NCI-H187 (cell line): ENCODE data around the gene MICAL3.

ENCODE experiments used
- DNase-seq, 2 experiments: peaks; one replicate each; lab custom pipeline; 2025; lab: John Stamatoyannopoulos, UW

MICAL3 gene

DNA sequence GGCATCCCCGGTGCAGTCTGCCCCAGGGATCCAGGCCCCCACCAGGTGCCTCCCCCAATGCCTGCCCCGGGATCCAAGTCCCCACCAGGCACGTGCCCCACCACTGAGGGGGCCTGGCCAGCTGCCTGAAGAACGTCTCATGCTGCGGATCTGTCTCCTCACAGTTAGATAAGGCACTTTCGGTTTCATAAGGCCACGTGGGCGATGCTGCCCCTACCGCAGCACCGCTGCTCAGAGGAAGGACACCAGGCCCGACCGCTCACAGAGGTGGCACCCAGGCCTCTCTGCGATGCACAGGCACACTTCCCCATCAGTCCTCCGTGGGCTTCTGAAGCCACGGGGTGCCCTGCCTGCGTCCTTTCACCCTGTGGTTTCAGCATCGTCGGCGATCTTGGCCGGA lies 182.0 kb downstream of the MICAL3 start:
- no peak for DNase-seq

DNA sequence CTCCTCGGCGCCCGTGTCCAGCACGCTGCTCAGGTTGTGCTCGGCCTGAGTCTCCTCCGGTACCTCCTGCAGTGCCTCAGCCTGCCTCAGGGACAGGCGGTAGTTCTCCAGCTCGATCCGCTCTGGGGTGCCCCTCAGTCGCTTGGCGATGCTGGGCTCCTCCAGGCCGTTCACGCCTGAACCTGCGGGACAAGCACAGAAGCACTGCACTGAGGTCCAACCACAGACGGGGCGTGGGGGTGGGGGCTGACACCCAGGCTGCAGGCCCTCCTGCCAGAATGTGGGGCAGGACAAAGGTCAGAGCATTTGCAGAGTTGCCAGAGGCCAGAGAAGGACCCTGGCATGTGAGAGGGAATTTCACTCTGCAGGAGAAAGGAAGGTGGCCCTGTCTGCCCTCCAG lies 182.5 kb downstream of the MICAL3 start:
- no peak for DNase-seq

DNA sequence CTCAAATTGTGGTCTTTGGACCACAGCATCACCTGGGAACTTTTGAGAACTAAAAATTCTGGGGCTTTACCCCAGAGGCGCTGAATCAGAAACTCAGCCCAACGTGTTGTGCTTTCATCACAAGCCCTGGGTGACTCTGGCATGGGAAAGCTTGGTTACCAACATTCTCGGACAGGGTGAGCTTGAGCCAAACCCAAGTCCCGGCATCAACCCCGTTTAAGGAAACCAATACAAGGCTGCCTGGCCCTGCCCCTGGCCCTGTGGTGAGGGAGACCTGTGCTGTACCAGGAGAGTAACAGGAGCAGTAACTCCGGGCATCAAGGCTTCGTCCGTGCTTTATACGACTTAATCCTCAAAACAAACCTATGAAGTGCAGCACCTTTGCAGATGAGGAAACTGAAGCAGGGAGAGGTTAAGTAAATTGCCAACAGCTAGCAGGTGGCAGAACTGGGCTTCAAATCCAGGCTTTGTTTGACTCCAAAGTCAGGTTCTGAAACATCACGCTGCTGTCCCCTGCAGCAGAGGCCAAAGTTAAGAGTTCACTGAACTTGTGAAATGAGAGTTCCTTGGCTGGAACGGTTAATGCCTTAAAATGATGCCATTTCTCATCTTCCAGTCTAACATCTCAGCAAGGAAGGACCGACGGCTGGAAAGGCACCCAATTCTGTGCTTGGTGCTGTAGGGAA lies 186.0 kb downstream of the MICAL3 start:
- no peak for DNase-seq

DNA sequence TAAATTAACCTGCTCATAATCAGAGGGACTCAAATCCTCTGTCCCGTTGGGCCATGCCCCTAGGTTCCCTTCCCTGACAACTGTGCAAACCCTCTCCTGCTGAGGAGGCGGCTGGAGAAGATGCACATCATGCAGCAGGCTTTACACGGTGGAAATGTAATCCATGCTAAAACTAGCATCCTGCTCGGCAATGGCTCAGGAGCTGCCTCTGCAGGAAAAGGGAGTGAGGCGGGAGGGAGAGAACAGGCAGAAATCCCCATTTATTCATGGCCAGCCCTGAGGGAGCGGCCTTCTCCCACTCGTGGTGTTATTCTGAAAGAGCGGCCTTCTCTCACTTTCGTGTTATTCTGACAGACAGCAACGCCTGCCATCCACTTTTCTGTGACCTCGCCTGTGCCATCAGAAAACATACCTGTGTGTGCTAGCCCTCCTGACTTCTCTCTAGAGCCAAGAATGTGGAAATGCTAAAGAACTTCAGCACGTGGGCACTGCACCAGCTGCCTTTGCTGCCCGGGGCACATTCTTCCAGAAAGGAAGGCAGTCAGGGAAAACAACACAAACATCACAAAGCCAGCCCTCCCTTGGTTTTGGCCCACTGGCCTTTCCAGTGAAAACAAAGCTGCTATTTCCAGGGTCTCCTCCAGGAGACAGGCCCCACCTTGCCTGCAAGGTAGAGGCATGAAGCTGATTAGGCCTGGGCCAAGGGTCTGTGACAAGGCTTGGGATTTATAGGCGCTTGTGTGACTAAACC lies 187.2 kb downstream of the MICAL3 start:
- no peak for DNase-seq

DNA sequence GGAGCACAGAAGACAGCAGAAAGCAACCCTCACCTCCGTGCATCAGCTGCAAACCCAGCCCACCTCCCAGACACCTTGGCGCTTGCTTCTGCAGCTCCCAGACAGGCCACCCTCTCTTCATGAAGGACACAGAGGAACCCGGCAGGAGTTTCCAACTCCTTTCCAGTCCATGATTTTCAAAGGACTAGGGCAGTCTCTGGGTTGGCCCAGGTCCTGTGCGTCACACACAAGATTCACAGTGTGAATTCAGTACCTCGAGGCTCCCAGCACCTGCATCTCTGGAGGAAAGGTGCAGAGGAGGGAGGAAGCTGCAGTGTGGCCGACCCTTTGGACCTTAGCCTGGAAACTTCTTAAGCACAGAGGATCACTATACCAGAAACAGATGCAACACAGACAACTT lies 189.1 kb downstream of the MICAL3 start:
- no peak for DNase-seq

DNA sequence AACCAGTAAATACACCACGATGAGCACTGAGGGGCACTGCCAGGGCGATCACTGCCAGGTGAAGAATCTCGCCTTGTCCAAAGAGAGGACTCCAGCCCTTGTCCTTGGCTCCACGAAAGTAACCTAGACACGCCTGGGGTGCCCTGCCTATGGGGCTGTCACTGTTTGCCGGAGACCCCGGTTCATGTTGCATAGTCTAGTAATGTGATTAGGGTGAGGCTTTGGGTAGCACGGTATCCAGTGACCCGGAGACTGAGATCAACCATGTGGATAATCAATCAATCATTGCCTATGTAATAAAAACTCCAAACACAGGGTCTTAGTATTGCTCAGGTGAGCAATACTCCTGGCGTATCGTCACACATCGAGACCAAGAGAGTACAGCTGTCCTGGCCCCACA lies 190.9 kb downstream of the MICAL3 start:
- DNase-seq, result no peak

DNA sequence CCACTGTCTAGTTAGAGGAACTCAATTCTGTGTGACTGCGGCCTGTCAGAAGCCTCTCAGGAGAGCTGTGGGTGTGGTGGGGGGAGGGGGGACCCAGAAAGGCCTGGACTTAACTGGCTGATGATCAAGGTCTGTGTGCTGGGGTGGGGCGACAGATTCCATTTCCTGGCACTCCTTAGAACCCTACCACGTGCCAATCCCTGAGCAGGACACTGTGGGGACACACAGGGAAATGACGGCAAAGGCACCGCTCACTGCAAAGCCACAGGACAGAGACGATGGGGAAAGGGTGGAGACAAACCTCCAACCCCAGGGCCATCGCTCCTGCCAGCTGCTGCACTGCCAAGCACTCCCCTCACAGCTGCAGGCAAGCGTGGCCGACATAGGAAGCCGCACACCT lies 191.7 kb downstream of the MICAL3 start:
- peak; percentile 20 to 25 for DNase-seq

DNA sequence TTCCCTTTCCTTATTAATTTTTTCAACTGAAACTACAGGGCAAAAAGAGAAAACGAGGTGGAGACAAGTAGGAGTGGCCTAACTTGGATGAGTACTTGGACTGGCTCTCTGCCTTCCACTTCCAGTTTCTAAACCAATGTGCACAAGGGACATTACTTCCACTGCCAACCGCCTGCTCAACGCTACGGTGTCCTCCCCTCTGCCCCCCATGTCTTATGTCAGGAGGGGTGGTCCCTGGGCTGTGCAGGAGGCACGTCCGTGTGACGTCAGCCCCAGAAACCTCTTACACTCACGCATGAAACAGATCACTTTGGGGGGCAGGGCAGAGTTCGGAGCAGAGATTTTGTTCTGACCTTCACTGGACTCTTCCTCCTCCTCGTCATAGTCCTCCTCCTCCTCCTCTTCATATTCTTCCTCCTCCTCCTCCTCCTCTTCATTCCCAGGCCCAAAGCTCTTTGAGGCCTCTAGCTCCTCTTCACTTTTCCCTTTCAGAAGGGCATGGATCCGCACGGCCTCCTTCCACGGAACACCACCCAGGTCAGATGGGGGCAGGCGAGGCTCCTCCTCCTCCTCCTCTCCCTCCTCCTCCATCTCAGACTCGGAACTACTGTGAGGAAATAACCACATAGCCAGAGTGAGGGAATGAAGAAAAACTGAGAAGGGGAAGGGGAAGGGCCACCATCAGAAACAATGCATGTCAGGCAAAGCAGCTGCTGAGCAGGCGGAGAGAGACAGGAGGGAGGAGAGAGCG lies 192.7 kb downstream of the MICAL3 start:
- no peak for DNase-seq

DNA sequence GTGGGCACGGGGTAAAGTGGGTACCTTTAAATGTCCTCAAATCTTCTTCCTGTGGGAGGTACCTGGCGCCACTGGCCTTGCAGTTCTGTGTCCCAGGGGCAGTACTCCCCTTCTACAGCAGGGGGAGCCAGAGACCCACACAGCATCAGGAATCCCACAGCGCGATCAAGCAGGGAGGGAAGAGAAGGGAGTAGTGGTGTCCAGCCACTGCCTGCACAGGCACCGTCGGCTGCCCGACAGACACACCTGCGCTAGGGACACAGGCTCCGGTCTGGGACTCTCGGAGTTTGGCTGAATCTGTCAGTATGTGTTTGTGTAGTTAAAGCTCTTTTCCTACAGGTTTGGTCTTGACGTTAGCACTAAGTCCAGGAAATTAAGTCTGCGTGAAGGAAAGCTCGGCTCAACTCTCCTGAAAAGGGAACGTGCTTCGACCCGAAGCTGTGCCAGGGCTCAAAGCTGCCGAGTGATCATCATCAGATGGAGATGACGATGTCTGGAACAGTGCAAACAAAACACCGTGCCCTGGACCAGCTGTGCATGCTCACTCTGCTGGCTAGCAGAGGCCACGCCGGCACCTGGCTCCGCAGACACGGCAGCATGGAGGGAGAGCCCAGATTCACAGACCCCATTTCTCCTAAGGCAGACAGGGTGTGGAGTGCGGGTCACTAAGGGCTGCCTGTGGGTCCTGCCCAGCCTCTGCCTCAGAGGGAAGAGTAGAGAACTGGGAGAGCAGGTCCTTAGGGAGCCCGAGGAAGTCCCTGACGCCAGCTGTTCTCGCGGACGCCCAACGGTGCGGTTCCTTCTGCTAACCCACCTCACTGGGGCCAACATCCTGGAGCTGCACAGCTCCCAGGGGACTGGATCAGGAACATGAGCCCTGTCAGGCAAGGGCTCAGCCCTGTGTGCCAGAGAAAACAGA lies 194.1 kb downstream of the MICAL3 start:
- peak; percentile 17 to 21 for DNase-seq

DNA sequence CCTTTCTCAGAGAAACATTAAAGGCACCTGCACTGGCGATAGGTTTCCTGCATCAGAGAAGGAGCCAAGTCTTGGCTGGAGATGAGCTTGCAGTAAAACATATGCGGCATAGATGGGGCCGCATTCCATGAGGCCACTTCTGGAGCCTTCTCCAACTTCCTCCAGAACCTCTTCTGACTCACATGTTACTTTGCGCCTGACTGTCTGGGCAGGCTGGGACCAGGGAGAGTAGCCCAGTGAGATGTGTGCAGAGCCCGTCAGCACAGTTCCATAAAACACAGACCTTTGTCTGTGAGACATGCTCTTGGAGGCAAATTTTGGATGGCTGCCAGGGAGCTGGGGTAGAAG lies 194.7 kb downstream of the MICAL3 start:
- DNase-seq, result no peak

DNA sequence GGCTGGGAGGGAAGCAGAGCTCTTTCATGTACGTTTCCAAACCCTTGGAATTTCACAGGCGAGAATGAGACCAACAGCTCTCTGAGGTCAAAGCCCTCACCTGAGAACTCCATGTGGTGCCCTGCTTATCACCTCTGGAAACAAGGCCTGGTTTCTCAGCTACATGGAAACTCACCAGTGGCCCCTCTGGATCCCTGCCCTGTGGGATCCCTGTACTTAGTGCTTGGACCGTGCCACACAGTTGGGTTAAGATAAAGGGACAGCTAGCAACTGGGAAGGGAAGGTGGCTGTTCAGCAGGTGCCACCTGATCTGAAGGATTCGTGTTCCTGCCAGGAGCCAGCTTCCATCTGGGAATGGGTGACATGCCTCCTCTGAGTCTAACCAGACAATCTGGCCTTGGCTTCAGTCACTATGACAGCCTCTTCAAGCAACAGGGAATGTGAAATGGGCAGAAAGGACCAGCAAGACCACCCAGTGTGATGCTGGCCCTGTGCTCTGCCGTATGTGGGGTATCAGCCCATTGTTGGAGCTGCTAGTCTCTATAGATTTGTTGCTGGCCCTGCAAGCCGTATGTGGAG lies 195.8 kb downstream of the MICAL3 start:
- no peak for DNase-seq

DNA sequence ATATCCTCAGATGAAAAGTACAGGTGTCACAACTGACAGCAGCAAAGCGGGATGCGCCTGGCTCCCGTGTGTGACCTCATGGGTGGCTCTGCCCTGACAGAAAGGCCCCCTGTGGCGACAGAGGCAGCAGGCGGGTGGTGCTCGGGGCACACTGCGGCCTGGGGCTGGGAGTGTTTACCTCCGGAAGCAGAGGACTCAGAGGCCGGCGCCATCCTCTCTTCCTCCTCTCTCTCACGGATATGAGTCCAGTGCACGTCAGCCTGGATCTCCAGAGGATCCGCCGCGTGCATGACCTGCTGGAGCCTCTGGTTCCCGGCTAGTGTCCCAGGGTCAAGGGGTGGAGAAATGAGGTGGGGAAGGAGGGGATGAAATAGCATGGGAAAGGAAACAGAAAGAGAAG lies 196.9 kb downstream of the MICAL3 start:
- no peak for DNase-seq

DNA sequence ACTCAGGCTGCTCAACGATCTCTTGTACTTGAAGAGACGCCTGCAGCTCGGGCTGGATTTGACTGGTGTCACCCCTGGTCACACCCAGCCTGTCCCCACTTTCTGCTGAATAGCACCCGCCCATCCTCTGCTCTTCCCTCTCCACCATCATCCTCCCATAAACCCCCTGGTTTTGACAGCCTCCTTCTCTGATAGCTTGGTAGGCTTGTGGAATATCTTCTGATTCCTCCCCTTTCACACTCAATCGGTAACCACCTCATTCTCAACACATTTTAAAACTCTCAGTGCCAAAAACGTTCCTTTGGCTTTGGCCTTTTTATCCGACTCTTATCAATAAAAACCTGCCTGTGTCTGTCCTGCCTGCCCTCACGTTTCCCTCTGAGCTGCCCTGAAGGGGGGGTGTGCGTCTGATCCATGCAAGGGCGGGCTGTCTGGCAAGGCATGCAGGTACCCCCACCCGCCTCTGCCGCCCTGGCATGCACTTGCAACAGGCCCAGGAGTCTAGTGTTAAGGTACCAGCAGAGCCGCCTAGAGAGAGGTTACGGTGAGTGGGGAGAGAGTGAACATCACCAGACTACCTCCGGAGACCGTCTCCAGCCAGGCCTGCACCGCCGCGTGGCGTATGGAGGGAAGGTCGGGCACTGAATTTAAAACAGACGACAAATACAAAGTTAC lies 198.3 kb downstream of the MICAL3 start:
- DNase-seq, result no peak

DNA sequence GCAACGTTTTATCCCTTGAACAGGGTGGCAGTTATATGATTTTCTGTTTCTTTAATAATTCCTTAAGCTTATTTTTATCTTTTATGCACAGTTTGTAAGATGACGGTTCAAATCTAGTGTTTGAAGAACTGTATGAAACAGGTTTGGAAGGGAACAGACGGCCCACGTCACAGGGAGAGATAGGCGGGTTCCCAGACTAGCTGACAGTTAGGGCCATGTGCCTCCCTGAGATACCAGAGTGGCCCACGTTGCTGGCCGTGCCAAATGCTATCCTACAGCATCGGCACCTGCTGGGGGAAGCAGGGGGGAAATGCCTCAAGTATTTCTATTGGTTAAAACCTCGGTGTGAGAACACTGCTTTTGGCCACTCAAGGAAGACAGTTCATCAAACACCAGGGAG lies 199.9 kb downstream of the MICAL3 start:
- DNase-seq, result no peak

DNA sequence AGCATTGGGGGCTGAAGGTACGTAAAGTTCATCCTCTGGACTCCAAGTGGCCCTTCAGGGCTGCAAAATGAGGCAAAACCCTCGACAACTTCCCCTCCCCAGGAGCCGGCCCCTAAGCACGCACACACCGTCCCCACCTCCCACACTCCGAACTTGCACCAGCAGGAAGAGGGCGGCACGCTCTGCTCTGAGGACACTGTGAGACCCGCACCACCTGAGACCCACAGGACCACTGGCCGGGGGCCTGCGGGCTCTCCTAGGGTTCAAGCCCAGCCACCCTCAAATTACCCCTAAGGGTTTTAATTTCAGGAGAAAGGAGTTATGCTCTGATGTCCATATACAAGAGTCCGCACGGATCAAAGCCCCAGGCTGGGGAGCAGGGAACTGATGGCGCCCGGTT lies 200.4 kb downstream of the MICAL3 start:
- no peak for DNase-seq

DNA sequence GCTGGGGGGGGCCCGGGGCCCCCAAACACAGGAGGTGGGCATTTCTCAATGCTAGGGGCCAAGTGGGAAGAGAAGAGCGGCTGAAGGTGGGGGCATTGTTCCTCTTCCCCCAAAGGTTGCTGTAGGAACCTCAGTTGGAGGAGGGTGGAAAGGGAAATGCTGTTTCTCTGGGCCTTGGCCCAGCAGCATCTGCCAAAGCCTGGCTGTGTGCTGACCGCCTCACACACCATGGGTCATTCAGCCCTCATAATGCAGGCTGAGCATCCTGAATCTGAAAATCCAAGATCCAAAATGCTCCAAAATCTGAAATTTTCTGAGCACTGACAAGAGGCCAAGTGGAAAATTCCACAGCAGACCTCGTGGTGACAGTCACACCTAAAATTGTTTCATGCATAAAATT lies 201.1 kb downstream of the MICAL3 start:
- no peak for DNase-seq

DNA sequence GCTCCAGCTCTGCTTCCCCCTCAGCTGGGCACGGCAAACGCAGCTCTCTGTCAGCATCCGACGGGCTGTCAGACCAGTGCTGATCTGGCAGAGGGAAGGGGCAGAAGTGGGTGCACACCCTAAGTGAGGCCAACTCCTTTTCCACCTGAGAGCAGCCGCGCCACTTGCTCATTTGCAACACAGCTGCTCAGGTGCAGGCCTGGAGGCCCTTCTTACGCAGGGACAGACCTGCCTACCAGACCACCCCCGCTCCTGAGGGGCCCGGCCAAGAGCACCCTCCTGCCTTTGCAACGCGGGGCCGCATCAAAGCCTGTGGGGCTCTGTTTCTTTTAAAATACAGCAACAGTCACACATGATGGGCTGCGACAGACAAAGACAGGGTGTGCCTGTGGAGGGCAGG lies 202.3 kb downstream of the MICAL3 start:
- DNase-seq, result no peak

DNA sequence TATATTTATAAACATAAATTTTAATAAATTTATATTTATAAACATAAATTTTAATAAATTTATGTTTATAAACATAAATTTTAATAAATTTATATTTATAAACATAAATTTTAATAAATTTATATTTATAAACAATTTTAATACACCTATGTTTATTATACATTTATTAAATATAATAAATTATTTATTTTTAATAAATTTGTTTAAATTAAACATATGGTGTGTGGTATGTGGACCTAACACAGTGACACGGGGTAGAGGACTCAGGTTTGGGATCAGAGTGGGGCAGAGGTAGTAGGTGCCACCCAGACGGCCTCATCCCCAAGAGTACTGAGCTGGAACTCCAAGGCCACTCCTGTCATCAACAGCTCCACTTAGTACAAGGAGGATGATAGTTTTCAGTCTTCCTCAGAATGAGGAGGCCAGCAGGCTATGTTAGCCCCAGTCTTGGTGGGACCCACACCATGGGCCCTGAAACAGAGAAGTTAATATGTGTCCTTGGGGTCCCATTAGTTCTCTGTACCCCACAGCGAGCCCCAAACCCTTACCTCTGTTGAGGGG lies 203.4 kb downstream of the MICAL3 start:
- DNase-seq, result no peak

DNA sequence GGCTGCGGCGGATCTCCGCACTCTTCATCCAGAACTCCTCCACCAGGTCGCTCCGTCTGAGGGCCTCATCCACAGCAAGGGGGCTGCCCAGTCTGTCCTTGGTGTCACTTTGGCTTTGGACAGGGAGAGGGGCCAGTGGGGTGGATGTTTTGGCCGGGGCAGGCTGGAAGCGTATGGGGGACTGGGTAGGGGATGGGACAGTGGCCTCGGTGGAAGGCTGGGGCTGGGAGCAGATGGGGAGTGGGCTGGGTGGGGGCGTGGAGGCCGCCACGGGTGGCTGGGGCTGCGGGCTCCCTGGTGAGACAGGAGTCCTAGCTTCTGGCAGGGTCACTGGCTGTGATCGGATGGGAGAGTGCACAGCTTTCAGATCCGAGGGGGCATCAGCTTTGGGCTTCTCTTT lies 205.7 kb downstream of the MICAL3 start:
- no peak for DNase-seq

DNA sequence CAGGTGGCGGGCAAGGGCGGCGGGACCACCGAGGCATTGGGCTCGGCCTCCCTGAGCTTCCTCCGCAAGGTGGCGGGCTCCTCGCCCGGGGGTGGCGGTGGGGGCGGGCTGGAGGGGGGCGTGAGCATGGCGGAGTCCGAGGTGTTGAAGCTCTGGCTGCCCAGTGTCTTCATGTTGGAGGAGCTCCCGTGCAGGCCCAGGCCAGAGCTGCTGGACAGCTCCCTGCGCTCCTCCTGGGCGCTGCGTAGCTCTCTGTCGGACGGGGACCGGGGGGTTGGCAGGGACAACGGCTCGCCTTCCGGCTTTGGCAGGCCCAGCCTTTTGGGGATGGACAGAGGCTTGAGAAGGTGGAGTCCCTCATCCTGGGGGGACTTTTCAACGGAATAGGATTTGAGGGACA lies 206.2 kb downstream of the MICAL3 start:
- DNase-seq, result no peak

DNA sequence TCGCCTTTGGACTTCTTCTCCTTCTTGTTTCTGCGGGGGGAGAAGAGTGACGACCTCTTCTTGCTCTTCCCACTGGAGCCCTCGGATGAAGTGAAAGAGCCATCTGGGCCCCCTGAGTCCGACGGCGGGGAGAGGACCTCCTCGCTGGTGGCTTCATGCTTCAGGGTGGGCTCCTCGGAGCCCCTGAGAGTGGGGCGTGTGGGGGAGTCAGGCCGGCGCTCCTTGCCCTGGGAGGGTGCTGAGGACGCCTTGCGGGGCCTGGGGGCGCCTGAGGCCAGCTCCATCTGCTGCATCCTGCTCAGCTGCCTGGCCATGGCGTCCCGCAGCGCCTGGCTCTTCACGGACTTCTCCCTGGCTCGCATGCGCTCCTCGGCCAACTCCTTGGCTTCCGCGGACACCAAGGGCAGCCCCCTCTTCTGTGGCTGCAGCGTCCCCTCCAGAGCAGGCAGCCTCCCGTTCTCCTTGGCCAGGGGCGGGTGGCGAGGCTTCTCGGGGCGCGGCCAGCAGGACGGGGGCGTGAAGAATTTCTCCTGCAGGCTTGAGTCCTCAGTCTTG lies 206.8 kb downstream of the MICAL3 start:
- DNase-seq, result no peak
